ENCODE data around the gene SRPK3. TPM values are rescaled to one million over a fixed set of nuclear protein-coding genes. Genes with fewer than 3 reads are reported as not detected.
"Not testable (repeated sequence)": the region's sequence is repeated elsewhere in the genome, so short reads cannot be mapped to it uniquely, and the experiment has no call there.

SRPK3 gene
- total RNA-seq, 6 experiments from 2014 or later: 0.14 to 0.51 (median 0.27) TPM

DNA sequence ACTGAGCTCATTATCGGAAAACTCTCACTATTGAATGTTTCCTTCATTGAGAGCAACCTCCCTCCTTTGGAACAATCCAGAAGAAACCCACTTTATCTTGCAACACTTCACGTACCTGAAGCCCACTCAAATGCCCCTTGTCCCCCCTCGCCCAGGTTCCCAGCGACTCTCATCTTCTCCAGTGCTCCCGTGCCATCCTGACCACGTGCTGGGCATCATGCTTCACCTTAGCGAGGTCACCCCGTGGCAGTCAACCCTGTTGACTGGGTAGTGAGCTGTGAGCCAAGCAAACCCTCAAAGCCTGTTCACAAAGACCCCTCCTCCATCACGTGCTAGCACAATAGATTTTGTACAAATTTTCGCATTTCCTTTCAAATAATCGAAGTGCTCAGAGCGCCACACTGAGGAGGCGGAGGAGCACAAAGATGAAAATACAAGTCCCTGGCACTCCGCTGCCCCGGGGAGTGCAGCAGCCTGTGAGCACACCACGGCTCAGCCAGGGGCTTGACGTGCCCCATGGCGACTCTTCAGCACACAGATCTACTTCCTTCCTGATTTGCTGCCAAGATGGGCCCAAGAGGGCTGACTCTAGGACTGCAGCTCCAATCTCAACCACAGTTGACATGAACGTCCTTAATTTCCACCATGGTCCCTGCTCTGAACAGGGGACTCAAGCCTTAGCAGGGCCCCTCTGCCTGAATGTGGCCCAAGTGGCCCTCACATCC is 33.9 kb downstream of the SRPK3 start:
- Mint-ChIP-seq H3K4me3 (no peak overlapping the region), H3K4me1 (ENCODE audit: low read depth) (no peaks in the 10 kb centered on the region), H3K27me3 (ENCODE audit: insufficient read depth) (peaks cover 22% of the 10 kb centered on the region), H3K36me3 (ENCODE audit: low read depth) (no peaks in the 10 kb centered on the region), H3K9me3 (no peaks in the 10 kb centered on the region), H3K27ac (no peak overlapping the region)
- DNase-seq: no peak
- TF ChIP-seq, protein P1, sequence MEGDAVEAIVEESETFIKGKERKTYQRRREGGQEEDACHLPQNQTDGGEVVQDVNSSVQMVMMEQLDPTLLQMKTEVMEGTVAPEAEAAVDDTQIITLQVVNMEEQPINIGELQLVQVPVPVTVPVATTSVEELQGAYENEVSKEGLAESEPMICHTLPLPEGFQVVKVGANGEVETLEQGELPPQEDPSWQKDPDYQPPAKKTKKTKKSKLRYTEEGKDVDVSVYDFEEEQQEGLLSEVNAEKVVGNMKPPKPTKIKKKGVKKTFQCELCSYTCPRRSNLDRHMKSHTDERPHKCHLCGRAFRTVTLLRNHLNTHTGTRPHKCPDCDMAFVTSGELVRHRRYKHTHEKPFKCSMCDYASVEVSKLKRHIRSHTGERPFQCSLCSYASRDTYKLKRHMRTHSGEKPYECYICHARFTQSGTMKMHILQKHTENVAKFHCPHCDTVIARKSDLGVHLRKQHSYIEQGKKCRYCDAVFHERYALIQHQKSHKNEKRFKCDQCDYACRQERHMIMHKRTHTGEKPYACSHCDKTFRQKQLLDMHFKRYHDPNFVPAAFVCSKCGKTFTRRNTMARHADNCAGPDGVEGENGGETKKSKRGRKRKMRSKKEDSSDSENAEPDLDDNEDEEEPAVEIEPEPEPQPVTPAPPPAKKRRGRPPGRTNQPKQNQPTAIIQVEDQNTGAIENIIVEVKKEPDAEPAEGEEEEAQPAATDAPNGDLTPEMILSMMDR (IDR thresholded peaks at IDR 0.05): no peak

DNA sequence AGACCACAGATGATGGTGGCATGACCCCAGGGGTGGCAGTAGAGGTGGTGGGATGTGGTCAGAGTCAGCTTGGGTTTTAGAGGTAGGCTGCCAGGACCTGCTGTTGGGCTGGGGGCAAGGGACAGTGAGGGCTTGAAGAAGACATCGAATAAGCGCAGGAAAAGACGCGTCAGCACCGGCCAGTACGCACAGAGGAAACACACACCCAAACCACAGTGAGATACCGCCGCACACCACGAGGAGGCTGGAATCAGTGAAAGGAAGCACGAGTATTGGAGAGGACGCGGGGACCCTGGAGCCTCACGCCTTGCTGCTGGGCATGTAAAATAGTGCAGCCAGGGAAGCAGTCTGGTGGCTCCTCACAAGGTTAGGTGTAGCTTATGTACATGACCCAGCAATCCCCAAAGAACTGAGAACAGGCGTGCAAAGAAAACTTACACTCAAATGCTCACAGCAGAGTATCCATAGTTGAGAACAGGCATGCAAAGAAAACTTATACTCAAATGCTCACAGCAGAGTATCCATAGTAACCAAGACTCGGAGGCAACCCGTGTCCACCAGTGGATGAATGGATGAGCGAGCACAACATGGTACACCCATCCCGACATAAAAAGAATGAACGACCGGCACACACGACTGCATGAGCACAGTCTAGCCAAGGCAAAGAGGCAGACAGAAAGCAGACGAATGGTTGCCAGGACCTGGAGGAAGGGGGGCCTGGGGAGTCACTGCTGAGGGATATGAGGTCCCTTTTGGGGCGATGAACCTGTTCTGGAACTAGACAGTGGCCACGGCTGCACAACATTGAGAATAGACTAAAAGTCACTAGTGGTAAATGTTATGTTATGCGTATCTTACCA is 36.2 kb downstream of the SRPK3 start:
- Mint-ChIP-seq H3K4me1 (ENCODE audit: low read depth) (no peaks in the 10 kb centered on the region), H3K4me3 (no peak overlapping the region), H3K9me3 (no peaks in the 10 kb centered on the region), H3K27me3 (ENCODE audit: insufficient read depth) (peaks cover 17% of the 10 kb centered on the region), H3K27ac (no peak overlapping the region), H3K36me3 (ENCODE audit: low read depth) (no peaks in the 10 kb centered on the region)
- TF ChIP-seq, protein P1 (IDR thresholded peaks at IDR 0.05): no peak
- DNase-seq: no peak

DNA sequence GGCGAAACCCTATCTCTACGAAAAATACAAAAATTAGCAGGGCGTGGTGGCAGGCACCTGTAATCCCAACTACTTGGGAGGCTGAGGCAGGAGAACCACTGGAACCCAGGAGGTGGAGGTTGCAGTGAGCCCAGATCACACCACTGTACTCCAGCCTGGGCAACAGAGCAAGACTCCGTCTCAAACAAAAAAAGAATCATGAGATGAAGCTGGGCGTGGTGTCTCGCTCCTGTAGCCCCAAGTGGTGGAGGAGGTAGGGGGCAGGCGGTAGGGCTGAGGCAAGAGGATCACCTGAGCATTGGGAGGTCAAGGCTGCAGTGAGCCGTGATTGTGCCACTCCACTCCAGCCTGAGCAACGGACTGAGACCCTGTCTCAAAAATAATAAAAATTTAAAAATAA is 37.2 kb downstream of the SRPK3 start:
- H3K4me1 Mint-ChIP-seq (ENCODE audit: low read depth); H3K4me3 Mint-ChIP-seq; DNase-seq; H3K27ac Mint-ChIP-seq; H3K36me3 Mint-ChIP-seq (ENCODE audit: low read depth); H3K9me3 Mint-ChIP-seq: not testable (repeated sequence)
- peaks cover 11% of the 10 kb centered on the region for H3K27me3 Mint-ChIP-seq (ENCODE audit: insufficient read depth)

DNA sequence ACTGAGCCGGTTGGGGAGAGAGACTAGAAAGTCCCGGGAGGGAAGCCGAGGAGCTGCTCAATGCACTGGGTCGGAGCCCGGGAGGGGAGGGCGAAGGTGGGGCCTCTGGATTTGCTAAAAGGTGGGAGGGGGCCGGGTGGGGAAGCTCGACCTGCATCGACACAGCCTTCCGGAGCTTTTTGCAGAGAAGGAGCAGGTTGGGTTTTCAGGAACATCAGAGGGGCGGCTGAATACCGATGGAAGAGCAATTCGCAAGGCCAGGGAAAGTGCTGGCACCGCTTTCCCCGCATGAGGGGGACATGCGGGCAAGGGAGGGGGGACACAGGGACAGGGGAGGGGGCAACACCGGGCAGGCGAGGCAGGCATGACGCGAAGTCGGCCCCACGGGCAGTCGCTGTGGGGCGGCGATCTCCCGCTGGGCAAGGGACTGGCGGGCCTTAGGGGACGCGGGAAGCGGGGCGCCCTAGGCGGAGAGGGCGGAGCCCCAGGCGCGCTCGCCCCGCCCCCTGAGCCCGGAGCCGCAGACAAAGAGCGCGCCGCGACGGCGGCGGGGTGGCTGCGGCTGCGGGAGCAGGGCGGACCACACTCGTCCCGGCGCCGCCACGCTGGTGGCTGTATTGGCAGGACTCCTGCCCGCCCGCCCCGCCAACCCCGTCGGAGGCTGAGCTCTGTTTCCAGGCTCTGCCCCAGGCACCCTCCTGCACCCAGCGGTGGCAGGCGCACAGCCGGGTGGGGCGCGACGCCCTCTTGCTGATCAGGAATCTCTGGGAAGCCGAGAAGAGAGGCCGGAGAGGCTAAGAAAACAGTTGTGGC is 37.9 kb downstream of the SRPK3 start:
- Mint-ChIP-seq H3K4me3 (no peak overlapping the region; the same call in 1 of the 2 replicates), H3K4me1 (ENCODE audit: low read depth) (no peaks in the 10 kb centered on the region), H3K9me3 (no peaks in the 10 kb centered on the region), H3K27ac (no peak overlapping the region), H3K36me3 (ENCODE audit: low read depth) (no peaks in the 10 kb centered on the region), H3K27me3 (ENCODE audit: insufficient read depth) (peaks cover 13% of the 10 kb centered on the region)
- no peak for DNase-seq
- TF ChIP-seq, protein P1 (IDR thresholded peaks at IDR 0.05): no peak

DNA sequence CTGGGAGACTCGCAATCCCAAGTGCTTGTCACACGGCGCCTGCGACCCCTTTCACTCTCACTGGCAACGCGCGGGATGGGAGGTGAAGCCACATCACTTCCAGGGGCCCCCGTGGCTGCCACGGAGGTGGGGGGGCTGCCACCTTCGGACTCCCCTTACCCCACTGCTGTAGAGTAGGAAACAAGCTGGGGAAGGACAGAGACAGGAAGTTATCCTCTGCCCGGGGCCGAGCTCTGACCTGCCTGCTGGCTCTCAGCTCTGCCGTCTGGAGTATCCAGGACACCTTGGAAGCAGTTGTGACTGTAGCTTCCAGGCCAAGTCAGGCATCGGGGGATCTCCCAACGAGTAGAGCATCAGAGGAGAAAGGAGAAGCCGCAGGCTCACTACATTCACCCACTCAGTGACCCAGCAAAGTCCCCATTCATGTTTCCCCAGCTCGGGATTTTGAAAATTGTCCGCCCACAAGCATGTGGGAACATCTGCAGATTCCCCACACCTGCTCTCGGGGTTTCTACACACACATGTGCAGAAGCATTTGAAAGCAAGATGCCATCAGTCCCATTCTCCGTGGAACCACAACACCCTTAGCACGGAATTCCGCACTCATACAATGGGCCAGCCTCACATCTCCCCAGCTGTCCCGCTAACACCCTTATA is 38.7 kb downstream of the SRPK3 start:
- TF ChIP-seq, protein P1 (IDR thresholded peaks at IDR 0.05): no peak
- Mint-ChIP-seq H3K36me3 (ENCODE audit: low read depth) (no peaks in the 10 kb centered on the region), H3K27me3 (ENCODE audit: insufficient read depth) (peaks cover 15% of the 10 kb centered on the region), H3K4me3 (no peak overlapping the region; the same call in 1 of the 2 replicates), H3K27ac (no peak overlapping the region), H3K4me1 (ENCODE audit: low read depth) (no peaks in the 10 kb centered on the region), H3K9me3 (no peaks in the 10 kb centered on the region)
- no peak for DNase-seq
